A549 (cell line): ENCODE results near the gene PCDHA1. TPM values are rescaled to one million over a fixed set of nuclear protein-coding genes. Genes with fewer than 3 reads are reported as not detected.

Experiments used
- ATAC-seq, 2 experiments: fragments of 200-7000 bp in 1 of 2; fragments of >200 bp in 1 of 2; cut with Nextera tagmentation in 1 of 2; cut with Tn5 transposase in 1 of 2; 3 replicates each; pipeline versions ENCODE4 v1.8.0 to v1.9.1; 2018 to 2020; ENCODE audit warnings: mild to moderate bottlenecking in 1 of 2, moderate library complexity in 1 of 2
- CTCF ChIA-PET: fragments of 300-600 bp; sonication (Branson Sonifier 250); formaldehyde crosslinking; extraction: SDS; loops from one replicate; lab custom pipeline; 2021; ENCODE audit warnings: antibody characterized with exemption, inconsistent platforms; lab: Yijun Ruan, JAX
- POLR2A ChIA-PET: fragments of 350-600 bp; formaldehyde crosslinking; extraction: SDS; loops from one replicate; lab custom pipeline; 2021; ENCODE audit warnings: antibody characterized with exemption, inconsistent platforms; lab: Yijun Ruan, JAX
- DNase-seq, 2 experiments: peaks; one replicate each; pipeline versions ENCODE4 v3.0.0 to v3.0.0-alpha.2; 2011 to 2016; ENCODE audit warnings: low read depth in 1 of 2, low spot score in 1 of 2
- FAIRE-seq: peaks from 2 replicates; lab custom pipeline; 2011; peaks lifted over from hg19 to GRCh38; lab: Jason Lieb, UNC
- H3K27ac ChIP-seq, 2 experiments: fragments of >200 bp; sonication (Bioruptor Twin); formaldehyde crosslinking; 3 replicates each; pipeline ENCODE4 v1.5.1; 2016 to 2017
- H3K4me1 ChIP-seq: fragments of >200 bp; sonication (Bioruptor Twin); formaldehyde crosslinking; 3 replicates; pipeline ENCODE4 v1.6.1; 2016
- H3K4me2 ChIP-seq: fragments of >200 bp; sonication (Bioruptor Twin); formaldehyde crosslinking; 3 replicates; pipeline ENCODE4 v1.6.1; 2016
- H3K4me3 ChIP-seq: fragments of >200 bp; sonication (Bioruptor Twin); formaldehyde crosslinking; 3 replicates; pipeline ENCODE4 v1.5.1; 2016
- H3K9me3 ChIP-seq: fragments of >200 bp; sonication (Bioruptor Twin); formaldehyde crosslinking; 3 replicates; pipeline ENCODE4 v1.6.1; 2016
- CEBPB ChIP-seq, 2 experiments: fragments of >200 bp in 1 of 2; sonication (Bioruptor Twin) in 1 of 2; formaldehyde crosslinking in 1 of 2; IDR thresholded peaks; 2 replicates each; pipeline ENCODE4 v1.6.1; 2012 to 2016
- CHD2 ChIP-seq: fragments of 150-350 bp; IDR thresholded peaks from 2 replicates; pipeline ENCODE4 v1.6.1; 2014; ENCODE audit warnings: low read length; ENCODE audit not compliant: partially characterized antibody
- GATA3 ChIP-seq: IDR thresholded peaks from 2 replicates; pipeline ENCODE4 v1.6.1; 2012; ENCODE audit warnings: borderline replicate concordance
- HOXB13 ChIP-seq: fragments of 250-450 bp; sonication (Bioruptor Pico); IDR thresholded peaks from 2 replicates; pipeline ENCODE4 v1.5.0; 2020; ENCODE audit warnings: low read depth, mild to moderate bottlenecking, moderate library complexity
- MAFK ChIP-seq: fragments of 450-650 bp; IDR thresholded peaks from 2 replicates; pipeline ENCODE4 v1.6.1; 2014; ENCODE audit not compliant: partially characterized antibody
- POLR2AphosphoS2 ChIP-seq: conservative IDR thresholded peaks from 2 replicates; pipeline ENCODE4 v1.6.1; 2012; ENCODE audit warnings: low read length, improper control_type of control experiment, inconsistent platforms
- RAD21 ChIP-seq, 2 experiments: fragments of >200 bp in 1 of 2; sonication (Bioruptor Twin) in 1 of 2; formaldehyde crosslinking in 1 of 2; IDR thresholded peaks in 1 of 2; conservative IDR thresholded peaks in 1 of 2; 2 replicates in 1 of 2; 3 replicates in 1 of 2; pipeline ENCODE4 v1.6.1; 2012 to 2018; ENCODE audit warnings: inconsistent platforms in 1 of 2
- WGBS: methylation state at CpG from one replicate; pipeline ENCODE4 v1.1.6; 2017; ENCODE audit errors: missing lambda C conversion rate; 5-methylcytosine and 5-hydroxymethylcytosine counted together
- polyA plus RNA-seq, 4 experiments: library from polyadenylated mRNA; depleted of rRNA in 3 of 4; stranded (reverse); fragments of >200 nt; fragmentation: RNase III in 1 of 4; extraction: RNeasy Plus Mini Kit Qiagen cat#74134 plus additional on column Dnase treatment in 1 of 4; gene quantifications; 2 replicates in 3 of 4; 3 replicates in 1 of 4; pipeline ENCODE4 v1.2.3, GENCODE V29; 2011 to 2017
- TF ChIP-seq, protein P1 (sequence below): fragments of 150-350 bp; IDR thresholded peaks from 2 replicates; pipeline ENCODE4 v1.6.1; 2014; ENCODE audit warnings: low read depth, mild to moderate bottlenecking, low read length
- TF ChIP-seq, protein P2 (sequence below): fragments of 200-600 bp; sonication (generic); IDR thresholded peaks from 2 replicates; pipeline ENCODE4 v1.6.1; 2016; ENCODE audit warnings: antibody characterized with exemption, mild to moderate bottlenecking, moderate library complexity
- TF ChIP-seq, protein P3 (sequence below): IDR thresholded peaks from 2 replicates; pipeline ENCODE4 v1.6.1; 2012
- TF ChIP-seq, protein P4 (sequence below): IDR thresholded peaks from 2 replicates; pipeline ENCODE4 v1.6.1; 2012; ENCODE audit warnings: low read depth, borderline replicate concordance
- TF ChIP-seq, protein P5 (sequence below): fragments of >200 bp; sonication (Bioruptor Twin); formaldehyde crosslinking; IDR thresholded peaks from 3 replicates; pipeline ENCODE4 v1.5.1; 2016
- TF ChIP-seq, protein P6 (sequence below): fragments of 250-450 bp; sonication (Bioruptor Pico); IDR thresholded peaks from 2 replicates; pipeline ENCODE4 v1.5.0; 2021; ENCODE audit warnings: mild to moderate bottlenecking, moderate library complexity, borderline replicate concordance
- TF ChIP-seq, protein P7 (sequence below): IDR thresholded peaks from 2 replicates; pipeline ENCODE4 v1.6.1; 2012

Gene PCDHA1
- polyA plus RNA-seq, 2 of the 4 experiments (the other 2 are of a cell fraction), result 0.13 to 0.52 TPM

DNA sequence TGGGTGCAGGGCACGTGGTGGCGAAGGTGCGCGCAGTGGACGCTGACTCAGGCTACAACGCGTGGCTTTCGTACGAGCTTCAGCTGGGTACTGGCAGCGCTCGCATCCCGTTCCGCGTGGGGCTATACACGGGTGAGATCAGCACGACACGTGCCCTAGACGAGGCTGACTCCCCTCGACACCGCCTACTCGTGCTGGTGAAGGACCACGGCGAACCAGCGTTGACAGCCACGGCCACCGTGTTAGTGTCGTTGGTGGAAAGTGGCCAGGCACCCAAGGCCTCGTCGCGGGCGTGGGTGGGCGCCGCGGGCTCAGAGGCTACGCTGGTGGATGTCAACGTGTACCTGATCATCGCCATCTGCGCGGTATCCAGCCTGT lies 10.8 kb downstream of the PCDHA1 start:
- CTCF ChIA-PET, result interaction anchor here (1.7 to 4.9 kb wide), 2 partner anchors 11 to 20 kb away, joined by 4 to 28 read pairs; partner anchors contain the start of gene PCDHA4
- no peak overlapping the region for H3K27ac ChIP-seq
- no peak for ATAC-seq
- DNase-seq, result no peak
- WGBS, result 83% methylated on average over 32 of the region's 39 CpGs
- no peak overlapping the region for H3K4me2 ChIP-seq
- TF ChIP-seq, protein P1, sequence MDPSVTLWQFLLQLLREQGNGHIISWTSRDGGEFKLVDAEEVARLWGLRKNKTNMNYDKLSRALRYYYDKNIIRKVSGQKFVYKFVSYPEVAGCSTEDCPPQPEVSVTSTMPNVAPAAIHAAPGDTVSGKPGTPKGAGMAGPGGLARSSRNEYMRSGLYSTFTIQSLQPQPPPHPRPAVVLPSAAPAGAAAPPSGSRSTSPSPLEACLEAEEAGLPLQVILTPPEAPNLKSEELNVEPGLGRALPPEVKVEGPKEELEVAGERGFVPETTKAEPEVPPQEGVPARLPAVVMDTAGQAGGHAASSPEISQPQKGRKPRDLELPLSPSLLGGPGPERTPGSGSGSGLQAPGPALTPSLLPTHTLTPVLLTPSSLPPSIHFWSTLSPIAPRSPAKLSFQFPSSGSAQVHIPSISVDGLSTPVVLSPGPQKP, result no peak
- no peak for TF ChIP-seq HOXB13 (CRISPR knock-in tag)
- TF ChIP-seq, protein P2, sequence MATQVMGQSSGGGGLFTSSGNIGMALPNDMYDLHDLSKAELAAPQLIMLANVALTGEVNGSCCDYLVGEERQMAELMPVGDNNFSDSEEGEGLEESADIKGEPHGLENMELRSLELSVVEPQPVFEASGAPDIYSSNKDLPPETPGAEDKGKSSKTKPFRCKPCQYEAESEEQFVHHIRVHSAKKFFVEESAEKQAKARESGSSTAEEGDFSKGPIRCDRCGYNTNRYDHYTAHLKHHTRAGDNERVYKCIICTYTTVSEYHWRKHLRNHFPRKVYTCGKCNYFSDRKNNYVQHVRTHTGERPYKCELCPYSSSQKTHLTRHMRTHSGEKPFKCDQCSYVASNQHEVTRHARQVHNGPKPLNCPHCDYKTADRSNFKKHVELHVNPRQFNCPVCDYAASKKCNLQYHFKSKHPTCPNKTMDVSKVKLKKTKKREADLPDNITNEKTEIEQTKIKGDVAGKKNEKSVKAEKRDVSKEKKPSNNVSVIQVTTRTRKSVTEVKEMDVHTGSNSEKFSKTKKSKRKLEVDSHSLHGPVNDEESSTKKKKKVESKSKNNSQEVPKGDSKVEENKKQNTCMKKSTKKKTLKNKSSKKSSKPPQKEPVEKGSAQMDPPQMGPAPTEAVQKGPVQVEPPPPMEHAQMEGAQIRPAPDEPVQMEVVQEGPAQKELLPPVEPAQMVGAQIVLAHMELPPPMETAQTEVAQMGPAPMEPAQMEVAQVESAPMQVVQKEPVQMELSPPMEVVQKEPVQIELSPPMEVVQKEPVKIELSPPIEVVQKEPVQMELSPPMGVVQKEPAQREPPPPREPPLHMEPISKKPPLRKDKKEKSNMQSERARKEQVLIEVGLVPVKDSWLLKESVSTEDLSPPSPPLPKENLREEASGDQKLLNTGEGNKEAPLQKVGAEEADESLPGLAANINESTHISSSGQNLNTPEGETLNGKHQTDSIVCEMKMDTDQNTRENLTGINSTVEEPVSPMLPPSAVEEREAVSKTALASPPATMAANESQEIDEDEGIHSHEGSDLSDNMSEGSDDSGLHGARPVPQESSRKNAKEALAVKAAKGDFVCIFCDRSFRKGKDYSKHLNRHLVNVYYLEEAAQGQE, result no peak
- TF ChIP-seq CHD2, result no peak
- TF ChIP-seq GATA3, result no peak
- no peak for TF ChIP-seq POLR2AphosphoS2
- TF ChIP-seq, protein P3, sequence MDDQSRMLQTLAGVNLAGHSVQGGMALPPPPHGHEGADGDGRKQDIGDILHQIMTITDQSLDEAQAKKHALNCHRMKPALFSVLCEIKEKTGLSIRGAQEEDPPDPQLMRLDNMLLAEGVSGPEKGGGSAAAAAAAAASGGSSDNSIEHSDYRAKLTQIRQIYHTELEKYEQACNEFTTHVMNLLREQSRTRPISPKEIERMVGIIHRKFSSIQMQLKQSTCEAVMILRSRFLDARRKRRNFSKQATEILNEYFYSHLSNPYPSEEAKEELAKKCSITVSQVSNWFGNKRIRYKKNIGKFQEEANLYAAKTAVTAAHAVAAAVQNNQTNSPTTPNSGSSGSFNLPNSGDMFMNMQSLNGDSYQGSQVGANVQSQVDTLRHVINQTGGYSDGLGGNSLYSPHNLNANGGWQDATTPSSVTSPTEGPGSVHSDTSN, result no peak
- TF ChIP-seq, protein P4, sequence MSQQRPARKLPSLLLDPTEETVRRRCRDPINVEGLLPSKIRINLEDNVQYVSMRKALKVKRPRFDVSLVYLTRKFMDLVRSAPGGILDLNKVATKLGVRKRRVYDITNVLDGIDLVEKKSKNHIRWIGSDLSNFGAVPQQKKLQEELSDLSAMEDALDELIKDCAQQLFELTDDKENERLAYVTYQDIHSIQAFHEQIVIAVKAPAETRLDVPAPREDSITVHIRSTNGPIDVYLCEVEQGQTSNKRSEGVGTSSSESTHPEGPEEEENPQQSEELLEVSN, result no peak
- peaks cover 40% of the 10 kb centered on the region for H3K9me3 ChIP-seq
- no peaks in the 10 kb centered on the region for H3K4me1 ChIP-seq
- POLR2A ChIA-PET, result no interaction called here
- H3K4me3 ChIP-seq, result no peak overlapping the region
- no peak for FAIRE-seq

DNA sequence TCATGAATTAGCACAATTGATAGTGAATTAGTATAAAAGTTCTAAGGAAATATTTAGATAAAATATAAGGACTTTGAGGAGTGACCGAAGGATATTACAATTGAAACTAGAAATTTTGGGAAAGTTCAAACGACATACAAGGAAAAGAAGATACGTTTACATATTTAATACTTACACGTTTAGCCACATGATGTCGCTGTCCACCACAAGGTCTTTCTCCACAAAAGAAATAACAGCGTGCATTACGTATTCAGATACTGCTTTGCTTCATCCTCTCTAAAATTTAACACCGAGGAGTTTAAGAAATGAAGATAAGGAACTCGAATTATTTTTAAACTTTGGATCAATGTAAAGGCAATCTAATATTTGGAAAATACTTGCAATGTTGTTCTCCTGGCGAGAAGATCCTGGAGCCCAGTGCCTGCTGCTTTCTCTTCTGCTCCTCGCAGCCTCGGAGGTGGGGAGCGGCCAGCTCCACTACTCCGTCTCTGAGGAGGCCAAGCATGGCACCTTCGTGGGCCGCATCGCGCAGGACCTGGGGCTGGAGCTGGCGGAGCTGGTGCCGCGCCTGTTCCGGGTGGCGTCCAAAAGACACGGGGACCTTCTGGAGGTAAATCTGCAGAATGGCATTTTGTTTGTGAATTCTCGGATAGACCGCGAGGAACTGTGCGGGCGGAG lies 15.0 kb downstream of the PCDHA1 start, which contains the start of gene PCDHA3:
PCDHA3 (plus strand) TSS at position 242 of the 678 bp plus-strand sequence.
- 29% methylated on average over 27 of the region's 29 CpGs for WGBS
- ChIA-PET POLR2A (no interaction called here), CTCF (interaction anchor here (0.6 to 3.1 kb wide), 10 partner anchors 14 to 268 kb away, joined by 3 to 16 read pairs (median 4); partner anchors contain the start of genes PCDHA12 and PCDHA5)
- peak within 1 kb of the TSS; percentile 66 for H3K4me2 ChIP-seq
- ATAC-seq, result peak; percentile 80 to 89; a peak in 5 of 6 replicates
- no peaks in the 10 kb centered on the region for H3K4me1 ChIP-seq
- no peak for TF ChIP-seq CEBPB (IDR thresholded peaks at IDR 0.05)
- TF ChIP-seq, protein P5, sequence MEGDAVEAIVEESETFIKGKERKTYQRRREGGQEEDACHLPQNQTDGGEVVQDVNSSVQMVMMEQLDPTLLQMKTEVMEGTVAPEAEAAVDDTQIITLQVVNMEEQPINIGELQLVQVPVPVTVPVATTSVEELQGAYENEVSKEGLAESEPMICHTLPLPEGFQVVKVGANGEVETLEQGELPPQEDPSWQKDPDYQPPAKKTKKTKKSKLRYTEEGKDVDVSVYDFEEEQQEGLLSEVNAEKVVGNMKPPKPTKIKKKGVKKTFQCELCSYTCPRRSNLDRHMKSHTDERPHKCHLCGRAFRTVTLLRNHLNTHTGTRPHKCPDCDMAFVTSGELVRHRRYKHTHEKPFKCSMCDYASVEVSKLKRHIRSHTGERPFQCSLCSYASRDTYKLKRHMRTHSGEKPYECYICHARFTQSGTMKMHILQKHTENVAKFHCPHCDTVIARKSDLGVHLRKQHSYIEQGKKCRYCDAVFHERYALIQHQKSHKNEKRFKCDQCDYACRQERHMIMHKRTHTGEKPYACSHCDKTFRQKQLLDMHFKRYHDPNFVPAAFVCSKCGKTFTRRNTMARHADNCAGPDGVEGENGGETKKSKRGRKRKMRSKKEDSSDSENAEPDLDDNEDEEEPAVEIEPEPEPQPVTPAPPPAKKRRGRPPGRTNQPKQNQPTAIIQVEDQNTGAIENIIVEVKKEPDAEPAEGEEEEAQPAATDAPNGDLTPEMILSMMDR, result peak; percentile 61
- TF ChIP-seq, protein P3, result no peak
- TF ChIP-seq MAFK, result peak; percentile 40
- TF ChIP-seq, protein P6, sequence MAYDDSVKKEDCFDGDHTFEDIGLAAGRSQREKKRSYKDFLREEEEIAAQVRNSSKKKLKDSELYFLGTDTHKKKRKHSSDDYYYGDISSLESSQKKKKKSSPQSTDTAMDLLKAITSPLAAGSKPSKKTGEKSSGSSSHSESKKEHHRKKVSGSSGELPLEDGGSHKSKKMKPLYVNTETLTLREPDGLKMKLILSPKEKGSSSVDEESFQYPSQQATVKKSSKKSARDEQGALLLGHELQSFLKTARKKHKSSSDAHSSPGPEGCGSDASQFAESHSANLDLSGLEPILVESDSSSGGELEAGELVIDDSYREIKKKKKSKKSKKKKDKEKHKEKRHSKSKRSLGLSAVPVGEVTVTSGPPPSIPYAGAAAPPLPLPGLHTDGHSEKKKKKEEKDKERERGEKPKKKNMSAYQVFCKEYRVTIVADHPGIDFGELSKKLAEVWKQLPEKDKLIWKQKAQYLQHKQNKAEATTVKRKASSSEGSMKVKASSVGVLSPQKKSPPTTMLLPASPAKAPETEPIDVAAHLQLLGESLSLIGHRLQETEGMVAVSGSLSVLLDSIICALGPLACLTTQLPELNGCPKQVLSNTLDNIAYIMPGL (CRISPR knock-in tag), result no peak
- TF ChIP-seq RAD21 (conservative IDR thresholded peaks at IDR 0.05 in 1 of 2, IDR thresholded peaks at IDR 0.05 in 1 of 2), result peak; percentile 29 to 32; a peak in 3 of 5 replicates
- TF ChIP-seq, protein P7, sequence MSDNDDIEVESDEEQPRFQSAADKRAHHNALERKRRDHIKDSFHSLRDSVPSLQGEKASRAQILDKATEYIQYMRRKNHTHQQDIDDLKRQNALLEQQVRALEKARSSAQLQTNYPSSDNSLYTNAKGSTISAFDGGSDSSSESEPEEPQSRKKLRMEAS, result peak; percentile 47; the same call in 1 of the 2 replicates
- TF ChIP-seq, all 56 proteins: peak for 4
- peak within 1 kb of the TSS; percentile 49 for H3K4me3 ChIP-seq
- H3K9me3 ChIP-seq, result peaks cover 32% of the 10 kb centered on the region
- H3K27ac ChIP-seq, result peak within 1 kb of the TSS; percentile 29 to 74; a peak in 5 of 6 replicates
- peak; percentile 68 for FAIRE-seq
- DNase-seq, result peak; percentile 22 to 74
